ENCODE data around the gene CAPZB. TPM values are rescaled to one million over a fixed set of nuclear protein-coding genes. Genes with fewer than 3 reads are reported as not detected.

Gene CAPZB
- total RNA-seq, 1 experiment from 2014 or later: 348 TPM

DNA sequence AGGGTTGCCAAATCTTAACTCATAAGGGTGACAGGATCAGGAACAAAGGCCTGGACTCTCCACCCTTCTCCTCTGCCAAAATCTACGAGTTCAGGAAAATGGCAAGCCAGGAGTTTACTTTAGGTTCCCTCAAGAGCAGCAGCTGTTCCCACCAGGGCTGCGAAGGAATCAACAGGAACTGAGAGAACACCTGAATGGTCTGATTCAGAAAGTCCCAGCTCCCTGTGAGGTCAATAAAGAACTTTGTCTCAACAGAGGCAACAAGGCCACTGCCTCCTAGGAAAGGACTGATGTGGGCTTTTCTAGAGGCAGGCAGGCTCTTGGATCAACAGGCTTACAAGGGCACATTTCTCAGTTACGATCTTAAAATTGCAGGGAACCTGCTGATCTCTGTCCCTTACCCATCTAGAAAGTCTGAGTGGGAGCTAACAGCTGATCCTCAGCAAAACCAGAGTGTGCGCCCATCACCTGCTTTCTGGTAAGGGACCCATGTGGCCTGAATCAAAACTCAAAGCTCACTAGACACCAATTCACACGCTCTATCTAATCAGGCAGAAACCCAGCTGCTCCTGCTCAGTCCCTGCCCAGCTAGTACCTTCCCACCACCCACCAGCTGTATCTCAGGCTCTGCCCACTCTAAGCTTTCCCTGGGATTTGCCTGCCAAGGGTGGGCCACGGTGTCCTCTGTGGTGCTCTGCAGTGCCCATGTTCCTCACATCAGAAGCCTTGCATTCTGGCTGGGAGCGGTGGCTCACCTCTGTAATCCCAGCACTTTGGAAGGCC, 83.1 kb downstream of the CAPZB start:
- no peak for DNase-seq
- no peak overlapping the region for H4K91ac ChIP-seq (ENCODE audit: insufficient read length, low read depth, low read length)
- H3K79me2 ChIP-seq (ENCODE audit: insufficient read depth, low read length): peaks cover 2% of the 10 kb centered on the region; the same call in 1 of the 2 replicates
- TF ChIP-seq, protein P1, sequence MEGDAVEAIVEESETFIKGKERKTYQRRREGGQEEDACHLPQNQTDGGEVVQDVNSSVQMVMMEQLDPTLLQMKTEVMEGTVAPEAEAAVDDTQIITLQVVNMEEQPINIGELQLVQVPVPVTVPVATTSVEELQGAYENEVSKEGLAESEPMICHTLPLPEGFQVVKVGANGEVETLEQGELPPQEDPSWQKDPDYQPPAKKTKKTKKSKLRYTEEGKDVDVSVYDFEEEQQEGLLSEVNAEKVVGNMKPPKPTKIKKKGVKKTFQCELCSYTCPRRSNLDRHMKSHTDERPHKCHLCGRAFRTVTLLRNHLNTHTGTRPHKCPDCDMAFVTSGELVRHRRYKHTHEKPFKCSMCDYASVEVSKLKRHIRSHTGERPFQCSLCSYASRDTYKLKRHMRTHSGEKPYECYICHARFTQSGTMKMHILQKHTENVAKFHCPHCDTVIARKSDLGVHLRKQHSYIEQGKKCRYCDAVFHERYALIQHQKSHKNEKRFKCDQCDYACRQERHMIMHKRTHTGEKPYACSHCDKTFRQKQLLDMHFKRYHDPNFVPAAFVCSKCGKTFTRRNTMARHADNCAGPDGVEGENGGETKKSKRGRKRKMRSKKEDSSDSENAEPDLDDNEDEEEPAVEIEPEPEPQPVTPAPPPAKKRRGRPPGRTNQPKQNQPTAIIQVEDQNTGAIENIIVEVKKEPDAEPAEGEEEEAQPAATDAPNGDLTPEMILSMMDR (conservative IDR thresholded peaks at IDR 0.05): no peak
- H3K23me2 ChIP-seq (ENCODE audit: insufficient read length, low read depth, low read length, poor library complexity, severe bottlenecking): no peaks in the 10 kb centered on the region
- no peak overlapping the region for H2BK12ac ChIP-seq (ENCODE audit: insufficient read length, low read depth, low read length)
- peaks cover 6% of the 10 kb centered on the region for H3K4me1 ChIP-seq (ENCODE audit: insufficient read depth, low read length)
- H3K27me3 ChIP-seq (ENCODE audit: insufficient read depth, low read length): no peaks in the 10 kb centered on the region
- H2AFZ ChIP-seq (ENCODE audit: low read length): no peak overlapping the region
- no peak overlapping the region for H2BK20ac ChIP-seq (ENCODE audit: low read depth, low read length, poor library complexity, severe bottlenecking)
- no peak overlapping the region for H3K4ac ChIP-seq (ENCODE audit: low read depth, low read length)
- H3T11ph ChIP-seq (ENCODE audit: low read length): no peak overlapping the region
- H2BK15ac ChIP-seq (ENCODE audit: low read depth, low read length): no peak overlapping the region
- Mint-ChIP-seq H3K4me3 (no peak overlapping the region), H3K27ac (peak overlapping the region; percentile 49 to 92 (median 87); a peak in 6 of 7 replicates), H3K36me3 (ENCODE audit: insufficient read depth in 1 of 3, low read depth in 3 of 3) (peaks cover 10 to 22% (median 18%) of the 10 kb centered on the region in 3 experiments), H3K9me3 (no peaks in the 10 kb centered on the region), H3K4me1 (peaks cover 71 to 77% of the 10 kb centered on the region in 2 experiments), H3K27me3 (ENCODE audit: low read depth) (no peaks in the 10 kb centered on the region)
- no peak overlapping the region for H3K4me2 ChIP-seq (ENCODE audit: insufficient read depth, insufficient read length, low read length)
- peaks cover 8% of the 10 kb centered on the region for H3K79me1 ChIP-seq (ENCODE audit: insufficient read depth, low read depth, low read length, poor library complexity, severe bottlenecking)
- no peak overlapping the region for H4K8ac ChIP-seq (replicated peaks; ENCODE audit: insufficient read length, low read depth, low read length)
- no peaks in the 10 kb centered on the region for H3K9me3 ChIP-seq (ENCODE audit: control insufficient read depth, low read depth, low read length)
- H3K23ac ChIP-seq (ENCODE audit: insufficient read length, low read depth, low read length): no peak overlapping the region
- no peak overlapping the region for H3K9ac ChIP-seq (ENCODE audit: extremely low read depth, insufficient read length, low read length)
- WGBS (ENCODE audit: extremely low coverage, insufficient read length, low lambda C conversion rate): no CpG with 5 or more reads among the region's 7 CpGs
- H3K56ac ChIP-seq (ENCODE audit: insufficient read length, low read depth, low read length): no peak overlapping the region
- no peak overlapping the region for H2BK120ac ChIP-seq (ENCODE audit: low read depth, low read length, poor library complexity, severe bottlenecking)
- H3K18ac ChIP-seq (ENCODE audit: insufficient read length, low read depth, low read length): no peak overlapping the region
- peaks cover 3% of the 10 kb centered on the region for H4K20me1 ChIP-seq (ENCODE audit: control insufficient read depth, insufficient read depth, insufficient read length)
- H3K14ac ChIP-seq (ENCODE audit: insufficient read depth, low read length): peak overlapping the region; percentile 21; the same call in 1 of the 2 replicates
- H4K5ac ChIP-seq (ENCODE audit: insufficient read length, low read depth, low read length): no peak overlapping the region
- H2AK5ac ChIP-seq (ENCODE audit: insufficient read length, low read length): no peak overlapping the region
- peak overlapping the region; percentile 17 for H3K27ac ChIP-seq (ENCODE audit: insufficient read length, low read depth, low read length)
- H2BK5ac ChIP-seq (ENCODE audit: insufficient read length, low read length): no peak overlapping the region

Measured in H9 (cell line).